GM19035 (cell line): ENCODE results near the gene HLA-C.
"Not testable (repeated sequence)": the region's sequence is repeated elsewhere in the genome, so short reads cannot be mapped to it uniquely, and the experiment has no call there.

Experiments
- ATAC-seq: cut with Tn5 transposase; IDR thresholded peaks from one replicate; pipeline ENCODE4 v1.9.1; 2021; ENCODE audit not compliant: unreplicated experiment

Gene HLA-C

GRCh38 chr6:31271641-31272357 is at the start of gene HLA-C:
Gene HLA-C, minus strand, starts transcription at chr6:31272092. Its CDS starts 21 bp downstream, at chr6:31272071.
- ATAC-seq, result peak; percentile 92

- ATAC-seq, result no peak
These were observed 49.3 kb upstream of the HLA-C start for GRCh38 chr6:31321005-31321707.

GRCh38 chr6:31317036-31317435 is 45.1 kb upstream of the HLA-C start:
- ATAC-seq, result no peak

GRCh38 chr6:31309641-31310040 is 37.7 kb upstream of the HLA-C start:
- no peak for ATAC-seq

GRCh38 chr6:31308845-31309175 is 36.9 kb upstream of the HLA-C start:
- ATAC-seq, result no peak

GRCh38 chr6:31308050-31308844 is 36.4 kb upstream of the HLA-C start:
- ATAC-seq, result no peak

GRCh38 chr6:31307669-31308049 is 35.8 kb upstream of the HLA-C start:
- ATAC-seq, result no peak

- no peak for ATAC-seq
These were observed 33.9 kb upstream of the HLA-C start for GRCh38 chr6:31305703-31306219.

- no peak for ATAC-seq
These were observed 32.8 kb upstream of the HLA-C start for GRCh38 chr6:31304683-31305082.

GRCh38 chr6:31300797-31301196 is 28.9 kb upstream of the HLA-C start:
- no peak for ATAC-seq

GRCh38 chr6:31299947-31300346 is 28.1 kb upstream of the HLA-C start:
- ATAC-seq, result no peak

GRCh38 chr6:31299511-31299910 is 27.6 kb upstream of the HLA-C start:
- no peak for ATAC-seq

- no peak for ATAC-seq
These were observed 22.2 kb upstream of the HLA-C start for GRCh38 chr6:31294056-31294455.

GRCh38 chr6:31293343-31293742 is 21.5 kb upstream of the HLA-C start:
- ATAC-seq, result no peak

GRCh38 chr6:31289788-31290187 is 17.9 kb upstream of the HLA-C start:
- ATAC-seq, result no peak

GRCh38 chr6:31287619-31288018 is 15.7 kb upstream of the HLA-C start:
- ATAC-seq, result no peak

- ATAC-seq, result no peak
These were observed 14.1 kb upstream of the HLA-C start for GRCh38 chr6:31285982-31286381.

- ATAC-seq, result no peak
These were observed 13.6 kb upstream of the HLA-C start for GRCh38 chr6:31285486-31285885.

GRCh38 chr6:31279647-31280046 is 7.8 kb upstream of the HLA-C start:
- not testable (repeated sequence) for ATAC-seq

GRCh38 chr6:31272836-31273626 is 1.1 kb upstream of the HLA-C start:
- ATAC-seq, result no peak

GRCh38 chr6:31272436-31272835 is 544 bp upstream of the HLA-C start:
- peak; percentile 2 for ATAC-seq
